K562 (cell line): ENCODE results near the gene COL11A2. TPM values are rescaled to one million over a fixed set of nuclear protein-coding genes. Genes with fewer than 3 reads are reported as not detected.

Experiments
- CHD1 ChIP-seq: fragments of 200-600 bp; sonication (generic); IDR thresholded peaks from one replicate; pipeline ENCODE4 v1.6.1; 2012; ENCODE audit warnings: mild to moderate bottlenecking, moderate library complexity, low read length, inconsistent platforms
- KDM4B ChIP-seq, 2 experiments: fragments of 450-650 bp in 1 of 2; sonication (generic) in 1 of 2; IDR thresholded peaks; 2 replicates each; pipeline ENCODE4 v1.6.1; 2016 to 2017; ENCODE audit warnings: borderline replicate concordance in 2 of 2, antibody characterized with exemption in 1 of 2, low read depth in 1 of 2, mild to moderate bottlenecking in 1 of 2
- MCM3 ChIP-seq: fragments of 450-650 bp; IDR thresholded peaks from 2 replicates; pipeline ENCODE4 v1.6.1; 2016
- NUFIP1 ChIP-seq: fragments of 450-650 bp; IDR thresholded peaks from 2 replicates; pipeline ENCODE4 v1.6.1; 2018; ENCODE audit not compliant: partially characterized antibody
- PCBP1 ChIP-seq: fragments of 200-400 bp; formaldehyde crosslinking; IDR thresholded peaks from 2 replicates; pipeline ENCODE4 v1.6.1; 2018; ENCODE audit warnings: mild to moderate bottlenecking, low read depth, low read length; ENCODE audit not compliant: poor library complexity, severe bottlenecking
- RB1 ChIP-seq: fragments of 450-650 bp; IDR thresholded peaks from 2 replicates; pipeline ENCODE4 v1.6.1; 2017; ENCODE audit warnings: low read depth, mild to moderate bottlenecking
- ZZZ3 ChIP-seq: fragments of 450-650 bp; IDR thresholded peaks from 2 replicates; pipeline ENCODE4 v1.6.1; 2016; ENCODE audit warnings: antibody characterized with exemption, mild to moderate bottlenecking, moderate library complexity
- polyA plus RNA-seq, 8 experiments: library from polyadenylated mRNA; depleted of rRNA in 4 of 8; stranded (reverse) in 5 of 8; unstranded in 3 of 8; fragments of >200 nt; fragmentation: Nextera tagmentation in 2 of 8; fragmentation: Illumina TruSeq in 1 of 8; extraction: Ambion mirVana in 2 of 8; extraction: Trizol in 1 of 8; gene quantifications; 2 replicates each; pipeline versions ENCODE4 v1.2.1 to v1.2.3, GENCODE V29; 2011 to 2014; ENCODE audit warnings: inconsistent platforms in 1 of 8, missing spikeins in 1 of 8
- total RNA-seq, 7 experiments: library from RNA; depleted of rRNA in 6 of 7; stranded (reverse); fragments of >200 nt in 6 of 7; fragmentation: Illumina TruSeq in 2 of 7; extraction: Trizol in 2 of 7; gene quantifications; 2 replicates each; pipeline versions ENCODE4 v1.2.1 to v1.2.3, GENCODE V29; 2011 to 2021; ENCODE audit warnings: low replicate concordance in 1 of 7
- TF ChIP-seq, protein P1 (sequence below): fragments of 450-650 bp; IDR thresholded peaks from 2 replicates; pipeline ENCODE4 v1.6.1; 2017; ENCODE audit warnings: antibody characterized with exemption, mild to moderate bottlenecking
- TF ChIP-seq, protein P2 (sequence below): sonication (generic); formaldehyde crosslinking; IDR thresholded peaks from 2 replicates; pipeline ENCODE4 v1.8.0; 2022; ENCODE audit warnings: mild to moderate bottlenecking, missing genetic modification reagents
- TF ChIP-seq, protein P3 (sequence below): fragments of 450-650 bp; formaldehyde crosslinking; IDR thresholded peaks from 2 replicates; pipeline ENCODE4 v1.4.0; 2020; ENCODE audit warnings: mild to moderate bottlenecking, moderate library complexity
- TF ChIP-seq, protein P4 (sequence below), 2 experiments: fragments of 450-650 bp; IDR thresholded peaks; 2 replicates each; pipeline ENCODE4 v1.6.1; 2018; ENCODE audit warnings: mild to moderate bottlenecking in 2 of 2, low read depth in 1 of 2; ENCODE audit not compliant: partially characterized antibody in 2 of 2

COL11A2 gene
- total and polyA plus RNA-seq, 9 of the 15 experiments (the other 6 are each of a cell fraction or from before 2014, with no cell fraction given) = 0.04 to 0.35 (median 0.09) TPM; not detected in 1

DNA sequence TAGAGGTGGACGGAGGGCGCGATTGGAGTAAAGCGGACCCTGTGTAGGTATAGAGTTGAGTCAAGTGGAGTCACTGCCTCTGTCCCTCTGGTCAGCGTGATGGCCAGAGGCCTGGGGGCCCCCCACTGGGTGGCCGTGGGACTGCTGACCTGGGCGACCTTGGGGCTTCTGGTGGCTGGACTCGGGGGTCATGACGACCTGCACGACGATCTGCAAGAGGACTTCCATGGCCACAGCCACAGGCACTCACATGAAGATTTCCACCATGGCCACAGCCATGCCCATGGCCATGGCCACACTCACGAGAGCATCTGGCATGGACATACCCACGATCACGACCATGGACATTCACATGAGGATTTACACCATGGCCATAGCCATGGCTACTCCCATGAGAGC lies 8.9 kb upstream of the COL11A2 start (continued):
- TF ChIP-seq PCBP1 = no peak
- TF ChIP-seq NUFIP1 = peak; percentile 17
- TF ChIP-seq KDM4B (IDR thresholded peaks at IDR 0.05; ENCODE audit: borderline replicate concordance in 2 of 2, low read depth in 1 of 2) = no peak
- TF ChIP-seq MCM3 = no peak
- TF ChIP-seq, protein P1, sequence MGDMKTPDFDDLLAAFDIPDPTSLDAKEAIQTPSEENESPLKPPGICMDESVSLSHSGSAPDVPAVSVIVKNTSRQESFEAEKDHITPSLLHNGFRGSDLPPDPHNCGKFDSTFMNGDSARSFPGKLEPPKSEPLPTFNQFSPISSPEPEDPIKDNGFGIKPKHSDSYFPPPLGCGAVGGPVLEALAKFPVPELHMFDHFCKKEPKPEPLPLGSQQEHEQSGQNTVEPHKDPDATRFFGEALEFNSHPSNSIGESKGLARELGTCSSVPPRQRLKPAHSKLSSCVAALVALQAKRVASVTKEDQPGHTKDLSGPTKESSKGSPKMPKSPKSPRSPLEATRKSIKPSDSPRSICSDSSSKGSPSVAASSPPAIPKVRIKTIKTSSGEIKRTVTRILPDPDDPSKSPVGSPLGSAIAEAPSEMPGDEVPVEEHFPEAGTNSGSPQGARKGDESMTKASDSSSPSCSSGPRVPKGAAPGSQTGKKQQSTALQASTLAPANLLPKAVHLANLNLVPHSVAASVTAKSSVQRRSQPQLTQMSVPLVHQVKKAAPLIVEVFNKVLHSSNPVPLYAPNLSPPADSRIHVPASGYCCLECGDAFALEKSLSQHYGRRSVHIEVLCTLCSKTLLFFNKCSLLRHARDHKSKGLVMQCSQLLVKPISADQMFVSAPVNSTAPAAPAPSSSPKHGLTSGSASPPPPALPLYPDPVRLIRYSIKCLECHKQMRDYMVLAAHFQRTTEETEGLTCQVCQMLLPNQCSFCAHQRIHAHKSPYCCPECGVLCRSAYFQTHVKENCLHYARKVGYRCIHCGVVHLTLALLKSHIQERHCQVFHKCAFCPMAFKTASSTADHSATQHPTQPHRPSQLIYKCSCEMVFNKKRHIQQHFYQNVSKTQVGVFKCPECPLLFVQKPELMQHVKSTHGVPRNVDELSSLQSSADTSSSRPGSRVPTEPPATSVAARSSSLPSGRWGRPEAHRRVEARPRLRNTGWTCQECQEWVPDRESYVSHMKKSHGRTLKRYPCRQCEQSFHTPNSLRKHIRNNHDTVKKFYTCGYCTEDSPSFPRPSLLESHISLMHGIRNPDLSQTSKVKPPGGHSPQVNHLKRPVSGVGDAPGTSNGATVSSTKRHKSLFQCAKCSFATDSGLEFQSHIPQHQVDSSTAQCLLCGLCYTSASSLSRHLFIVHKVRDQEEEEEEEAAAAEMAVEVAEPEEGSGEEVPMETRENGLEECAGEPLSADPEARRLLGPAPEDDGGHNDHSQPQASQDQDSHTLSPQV = peak; percentile 65; the same call in 1 of the 2 replicates
- 0 out of 2 replicates have a peak, but pooled peaks have one; percentile 30 for TF ChIP-seq ZZZ3
- TF ChIP-seq, protein P2, sequence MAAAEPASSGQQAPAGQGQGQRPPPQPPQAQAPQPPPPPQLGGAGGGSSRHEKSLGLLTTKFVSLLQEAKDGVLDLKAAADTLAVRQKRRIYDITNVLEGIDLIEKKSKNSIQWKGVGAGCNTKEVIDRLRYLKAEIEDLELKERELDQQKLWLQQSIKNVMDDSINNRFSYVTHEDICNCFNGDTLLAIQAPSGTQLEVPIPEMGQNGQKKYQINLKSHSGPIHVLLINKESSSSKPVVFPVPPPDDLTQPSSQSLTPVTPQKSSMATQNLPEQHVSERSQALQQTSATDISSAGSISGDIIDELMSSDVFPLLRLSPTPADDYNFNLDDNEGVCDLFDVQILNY = 0 out of 2 replicates have a peak, but pooled peaks have one; percentile 48
- TF ChIP-seq RB1 = peak; percentile 57; the same call in 1 of the 2 replicates
- TF ChIP-seq, protein P3, sequence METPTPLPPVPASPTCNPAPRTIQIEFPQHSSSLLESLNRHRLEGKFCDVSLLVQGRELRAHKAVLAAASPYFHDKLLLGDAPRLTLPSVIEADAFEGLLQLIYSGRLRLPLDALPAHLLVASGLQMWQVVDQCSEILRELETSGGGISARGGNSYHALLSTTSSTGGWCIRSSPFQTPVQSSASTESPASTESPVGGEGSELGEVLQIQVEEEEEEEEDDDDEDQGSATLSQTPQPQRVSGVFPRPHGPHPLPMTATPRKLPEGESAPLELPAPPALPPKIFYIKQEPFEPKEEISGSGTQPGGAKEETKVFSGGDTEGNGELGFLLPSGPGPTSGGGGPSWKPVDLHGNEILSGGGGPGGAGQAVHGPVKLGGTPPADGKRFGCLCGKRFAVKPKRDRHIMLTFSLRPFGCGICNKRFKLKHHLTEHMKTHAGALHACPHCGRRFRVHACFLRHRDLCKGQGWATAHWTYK (CRISPR knock-in tag) = no peak; the same call in 1 of the 2 replicates
- TF ChIP-seq CHD1 = peak; percentile 34
- TF ChIP-seq, protein P4, sequence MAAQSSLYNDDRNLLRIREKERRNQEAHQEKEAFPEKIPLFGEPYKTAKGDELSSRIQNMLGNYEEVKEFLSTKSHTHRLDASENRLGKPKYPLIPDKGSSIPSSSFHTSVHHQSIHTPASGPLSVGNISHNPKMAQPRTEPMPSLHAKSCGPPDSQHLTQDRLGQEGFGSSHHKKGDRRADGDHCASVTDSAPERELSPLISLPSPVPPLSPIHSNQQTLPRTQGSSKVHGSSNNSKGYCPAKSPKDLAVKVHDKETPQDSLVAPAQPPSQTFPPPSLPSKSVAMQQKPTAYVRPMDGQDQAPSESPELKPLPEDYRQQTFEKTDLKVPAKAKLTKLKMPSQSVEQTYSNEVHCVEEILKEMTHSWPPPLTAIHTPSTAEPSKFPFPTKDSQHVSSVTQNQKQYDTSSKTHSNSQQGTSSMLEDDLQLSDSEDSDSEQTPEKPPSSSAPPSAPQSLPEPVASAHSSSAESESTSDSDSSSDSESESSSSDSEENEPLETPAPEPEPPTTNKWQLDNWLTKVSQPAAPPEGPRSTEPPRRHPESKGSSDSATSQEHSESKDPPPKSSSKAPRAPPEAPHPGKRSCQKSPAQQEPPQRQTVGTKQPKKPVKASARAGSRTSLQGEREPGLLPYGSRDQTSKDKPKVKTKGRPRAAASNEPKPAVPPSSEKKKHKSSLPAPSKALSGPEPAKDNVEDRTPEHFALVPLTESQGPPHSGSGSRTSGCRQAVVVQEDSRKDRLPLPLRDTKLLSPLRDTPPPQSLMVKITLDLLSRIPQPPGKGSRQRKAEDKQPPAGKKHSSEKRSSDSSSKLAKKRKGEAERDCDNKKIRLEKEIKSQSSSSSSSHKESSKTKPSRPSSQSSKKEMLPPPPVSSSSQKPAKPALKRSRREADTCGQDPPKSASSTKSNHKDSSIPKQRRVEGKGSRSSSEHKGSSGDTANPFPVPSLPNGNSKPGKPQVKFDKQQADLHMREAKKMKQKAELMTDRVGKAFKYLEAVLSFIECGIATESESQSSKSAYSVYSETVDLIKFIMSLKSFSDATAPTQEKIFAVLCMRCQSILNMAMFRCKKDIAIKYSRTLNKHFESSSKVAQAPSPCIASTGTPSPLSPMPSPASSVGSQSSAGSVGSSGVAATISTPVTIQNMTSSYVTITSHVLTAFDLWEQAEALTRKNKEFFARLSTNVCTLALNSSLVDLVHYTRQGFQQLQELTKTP (IDR thresholded peaks at IDR 0.05; ENCODE audit: low read depth in 1 of 2, partially characterized antibody in 2 of 2) = peak in 1 of 2 experiments; percentile 60
